ENCODE results near the gene GRAMD1C.

The GRAMD1C gene

GRCh38 chr3:113954091-113954685 lies 115.6 kb downstream of the GRAMD1C start:
- DNase-seq, result no peak

- no peak for DNase-seq
Observed at GRCh38 chr3:113963879-113964278, 125.3 kb downstream of the GRAMD1C start.

GRCh38 chr3:113966172-113966571 lies 127.6 kb downstream of the GRAMD1C start:
- no peak for DNase-seq

GRCh38 chr3:113968986-113969385 lies 130.4 kb downstream of the GRAMD1C start:
- no peak for DNase-seq

GRCh38 chr3:113977822-113978221 lies 139.2 kb downstream of the GRAMD1C start:
- DNase-seq, result no peak

- no peak for DNase-seq
Observed at GRCh38 chr3:113979916-113980315, 141.3 kb downstream of the GRAMD1C start.

- DNase-seq, result no peak
Observed at GRCh38 chr3:113981803-113982202, 143.2 kb downstream of the GRAMD1C start.

GRCh38 chr3:113983544-113983943 lies 145.0 kb downstream of the GRAMD1C start:
- no peak for DNase-seq

GRCh38 chr3:113985541-113985940 lies 147.0 kb downstream of the GRAMD1C start:
- no peak for DNase-seq

Measured in SIG-M5 (cell line).